Measurements from ENCODE around the gene MRM2.

The MRM2 gene

GRCh38 chr7:2199528-2199927 is 42.5 kb downstream of the MRM2 start:
- Histone ChIP-seq H3K27ac (ENCODE audit: insufficient read depth, low read depth, low read length, poor library complexity, severe bottlenecking) (no peak overlapping the region), H3K36me3 (ENCODE audit: control insufficient read depth, insufficient read depth, low read length) (peaks cover 5% of the 10 kb centered on the region), H3K9me3 (ENCODE audit: control insufficient read depth, low read length) (no peaks in the 10 kb centered on the region), H3K27me3 (ENCODE audit: control insufficient read depth, insufficient read depth, low read length, poor library complexity, severe bottlenecking) (no peaks in the 10 kb centered on the region), H3K4me1 (ENCODE audit: control insufficient read depth, insufficient read depth, low read length) (peaks cover 8% of the 10 kb centered on the region), H3K4me3 (ENCODE audit: insufficient read depth, low read depth, low read length) (no peak overlapping the region)
- WGBS, 2 experiments, result 90% methylated on average over 16 of the region's 16 CpGs

DNA sequence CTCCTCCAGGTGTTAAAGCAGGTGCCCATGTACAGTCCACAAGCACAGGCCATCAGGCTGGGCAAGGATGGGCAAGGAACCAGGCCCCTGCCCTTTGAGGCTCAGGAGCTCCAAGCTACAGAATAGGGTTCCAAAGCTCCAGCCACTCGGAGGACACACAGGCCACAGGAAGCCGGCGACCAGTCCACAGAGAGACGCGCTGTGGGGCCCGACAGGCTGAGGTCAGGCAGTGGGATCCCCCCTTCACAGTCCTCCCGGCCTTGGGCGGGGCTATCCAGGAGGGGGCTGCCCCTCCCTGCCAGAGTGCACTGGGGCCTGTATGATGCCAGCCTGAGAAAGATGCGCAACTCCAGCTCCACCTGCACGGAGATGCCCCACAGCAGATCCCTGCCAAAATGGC is 43.2 kb downstream of the MRM2 start:
- Histone ChIP-seq H3K9me3 (ENCODE audit: control insufficient read depth, low read length) (no peaks in the 10 kb centered on the region), H3K27ac (ENCODE audit: insufficient read depth, low read depth, low read length, poor library complexity, severe bottlenecking) (no peak overlapping the region), H3K27me3 (ENCODE audit: control insufficient read depth, insufficient read depth, low read length, poor library complexity, severe bottlenecking) (no peaks in the 10 kb centered on the region), H3K4me1 (ENCODE audit: control insufficient read depth, insufficient read depth, low read length) (peaks cover 8% of the 10 kb centered on the region), H3K4me3 (ENCODE audit: insufficient read depth, low read depth, low read length) (no peak overlapping the region), H3K36me3 (ENCODE audit: control insufficient read depth, insufficient read depth, low read length) (peaks cover 5% of the 10 kb centered on the region)
- 94 to 96% methylated on average over 10 of the region's 10 CpGs for WGBS, 2 experiments

DNA sequence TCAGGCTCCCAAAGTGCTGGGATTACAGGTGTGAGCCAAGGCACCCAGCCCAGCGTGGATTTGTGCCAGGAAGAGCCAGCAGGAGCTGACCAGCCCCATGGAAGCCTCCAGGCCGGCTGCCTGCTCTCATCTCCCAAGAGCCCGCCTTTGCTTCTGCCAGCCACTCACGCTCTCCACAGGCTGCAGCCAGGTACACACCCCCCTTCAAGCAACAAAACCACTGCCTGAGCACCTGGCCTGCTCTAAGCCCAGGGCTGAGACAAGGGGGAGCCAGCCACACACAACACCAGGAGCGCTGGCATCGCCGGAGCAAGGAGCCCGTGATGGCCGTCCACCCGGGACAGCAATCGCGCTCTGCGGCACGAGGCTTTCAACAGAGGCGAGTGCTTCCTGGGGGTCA is 43.8 kb downstream of the MRM2 start:
- Histone ChIP-seq H3K27ac (ENCODE audit: insufficient read depth, low read depth, low read length, poor library complexity, severe bottlenecking) (no peak overlapping the region), H3K27me3 (ENCODE audit: control insufficient read depth, insufficient read depth, low read length, poor library complexity, severe bottlenecking) (no peaks in the 10 kb centered on the region), H3K4me1 (ENCODE audit: control insufficient read depth, insufficient read depth, low read length) (peaks cover 5% of the 10 kb centered on the region), H3K4me3 (ENCODE audit: insufficient read depth, low read depth, low read length) (no peak overlapping the region), H3K9me3 (ENCODE audit: control insufficient read depth, low read length) (no peaks in the 10 kb centered on the region), H3K36me3 (ENCODE audit: control insufficient read depth, insufficient read depth, low read length) (peaks cover 5% of the 10 kb centered on the region)
- WGBS, 2 experiments, result 94 to 95% methylated on average over 15 of the region's 15 CpGs

DNA sequence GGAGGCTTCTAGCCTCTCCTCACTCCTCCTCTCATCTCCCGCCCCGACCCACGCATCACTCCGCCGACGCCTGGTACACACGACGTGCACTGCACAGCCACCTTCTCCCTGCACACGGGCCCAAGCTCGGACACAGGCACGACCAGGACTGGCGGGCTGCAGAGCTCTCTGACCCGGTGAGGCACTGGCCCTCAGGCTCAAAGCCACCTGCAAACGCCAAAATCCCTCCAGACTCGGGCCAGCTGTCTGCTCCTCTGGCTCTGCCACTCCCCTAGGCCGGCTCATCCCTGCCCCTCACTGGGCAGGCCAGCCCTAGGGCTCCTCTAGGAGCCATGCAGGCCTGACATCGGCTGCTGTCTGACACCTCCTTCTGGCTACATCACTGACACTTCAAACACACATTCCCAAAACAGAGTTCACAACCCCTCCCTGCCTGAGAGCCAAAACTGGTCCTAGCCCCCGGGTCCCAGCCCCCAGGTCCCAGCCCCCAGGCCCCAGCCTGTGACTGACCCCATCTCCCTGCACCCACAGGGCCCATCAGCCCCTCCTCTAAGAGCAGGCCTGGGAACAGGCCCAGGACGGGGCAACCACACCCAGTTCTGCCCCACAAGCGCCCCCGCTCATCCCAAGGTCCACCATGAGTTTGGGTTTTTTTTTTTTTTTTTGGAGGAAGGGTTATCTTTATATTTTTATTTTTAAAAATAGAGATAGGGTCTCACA is 44.4 kb downstream of the MRM2 start:
- H3K4me1 ChIP-seq (ENCODE audit: control insufficient read depth, insufficient read depth, low read length), result peaks cover 5% of the 10 kb centered on the region
- H3K27ac ChIP-seq (ENCODE audit: insufficient read depth, low read depth, low read length, poor library complexity, severe bottlenecking), result no peak overlapping the region
- 93 to 95% methylated on average over 20 to 21 of the region's 21 CpGs for WGBS, 2 experiments
- H3K36me3 ChIP-seq (ENCODE audit: control insufficient read depth, insufficient read depth, low read length), result peaks cover 5% of the 10 kb centered on the region
- no peak overlapping the region for H3K4me3 ChIP-seq (ENCODE audit: insufficient read depth, low read depth, low read length)
- no peaks in the 10 kb centered on the region for H3K9me3 ChIP-seq (ENCODE audit: control insufficient read depth, low read length)
- no peaks in the 10 kb centered on the region for H3K27me3 ChIP-seq (ENCODE audit: control insufficient read depth, insufficient read depth, low read length, poor library complexity, severe bottlenecking)

DNA sequence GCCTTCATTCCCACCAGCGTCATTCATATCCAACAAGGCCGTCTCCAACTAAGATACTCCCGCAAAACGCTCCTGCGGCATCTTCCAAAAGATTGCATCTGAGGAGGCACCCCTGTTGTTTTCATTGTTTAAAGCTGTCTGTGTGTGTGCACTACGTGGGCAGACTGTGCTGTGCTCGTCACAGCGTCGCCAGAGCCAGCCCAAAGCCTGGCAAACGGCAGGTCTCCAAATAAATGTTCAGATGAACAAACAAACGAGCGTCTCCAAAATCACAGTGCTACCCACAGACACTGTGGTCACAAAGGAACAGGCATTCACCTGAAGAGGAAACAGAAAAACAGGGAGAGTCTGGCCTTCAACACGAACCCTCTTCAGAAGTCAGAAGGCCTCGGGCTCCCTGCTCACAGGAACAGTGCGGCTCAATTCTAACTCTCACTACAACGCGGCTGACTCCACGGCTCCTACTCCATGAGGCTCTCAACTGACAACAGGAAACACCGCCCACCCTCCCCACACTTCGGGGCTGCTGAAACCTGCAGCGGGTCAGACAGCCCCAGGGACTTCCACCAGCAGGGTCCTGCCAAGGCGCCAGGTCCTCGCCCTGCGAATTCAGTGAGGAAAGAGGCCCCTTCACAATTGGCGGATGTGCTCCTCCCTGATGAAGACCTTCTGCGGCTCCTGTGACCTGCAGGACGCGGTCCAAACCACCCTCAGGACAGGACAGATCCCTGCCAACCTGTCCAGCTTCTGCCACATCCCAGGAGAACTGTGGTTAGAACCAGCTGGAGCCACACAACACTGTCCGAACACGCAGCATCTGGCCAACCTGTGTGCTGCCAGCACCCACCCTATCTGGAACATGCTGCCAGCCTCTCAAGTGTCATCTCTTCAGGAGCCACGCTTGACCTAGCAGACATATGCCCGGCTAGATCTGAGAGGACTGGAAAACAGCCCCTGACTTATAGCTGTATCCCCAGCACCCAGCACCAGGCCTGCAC is 45.3 kb downstream of the MRM2 start:
- Histone ChIP-seq H3K36me3 (ENCODE audit: control insufficient read depth, insufficient read depth, low read length) (peaks cover 5% of the 10 kb centered on the region), H3K9me3 (ENCODE audit: control insufficient read depth, low read length) (no peaks in the 10 kb centered on the region), H3K27me3 (ENCODE audit: control insufficient read depth, insufficient read depth, low read length, poor library complexity, severe bottlenecking) (no peaks in the 10 kb centered on the region), H3K4me3 (ENCODE audit: insufficient read depth, low read depth, low read length) (no peak overlapping the region), H3K4me1 (ENCODE audit: control insufficient read depth, insufficient read depth, low read length) (peaks cover 5% of the 10 kb centered on the region), H3K27ac (ENCODE audit: insufficient read depth, low read depth, low read length, poor library complexity, severe bottlenecking) (no peak overlapping the region)
- 92 to 93% methylated on average over 32 of the region's 32 CpGs for WGBS, 2 experiments

GRCh38 chr7:2195400-2196246 is 46.4 kb downstream of the MRM2 start:
- Histone ChIP-seq H3K27ac (ENCODE audit: insufficient read depth, low read depth, low read length, poor library complexity, severe bottlenecking) (no peak overlapping the region), H3K4me1 (ENCODE audit: control insufficient read depth, insufficient read depth, low read length) (peaks cover 5% of the 10 kb centered on the region), H3K4me3 (ENCODE audit: insufficient read depth, low read depth, low read length) (no peak overlapping the region), H3K9me3 (ENCODE audit: control insufficient read depth, low read length) (no peaks in the 10 kb centered on the region), H3K36me3 (ENCODE audit: control insufficient read depth, insufficient read depth, low read length) (peaks cover 5% of the 10 kb centered on the region), H3K27me3 (ENCODE audit: control insufficient read depth, insufficient read depth, low read length, poor library complexity, severe bottlenecking) (no peaks in the 10 kb centered on the region)
- 95 to 97% methylated on average over 13 of the region's 13 CpGs for WGBS, 2 experiments

DNA sequence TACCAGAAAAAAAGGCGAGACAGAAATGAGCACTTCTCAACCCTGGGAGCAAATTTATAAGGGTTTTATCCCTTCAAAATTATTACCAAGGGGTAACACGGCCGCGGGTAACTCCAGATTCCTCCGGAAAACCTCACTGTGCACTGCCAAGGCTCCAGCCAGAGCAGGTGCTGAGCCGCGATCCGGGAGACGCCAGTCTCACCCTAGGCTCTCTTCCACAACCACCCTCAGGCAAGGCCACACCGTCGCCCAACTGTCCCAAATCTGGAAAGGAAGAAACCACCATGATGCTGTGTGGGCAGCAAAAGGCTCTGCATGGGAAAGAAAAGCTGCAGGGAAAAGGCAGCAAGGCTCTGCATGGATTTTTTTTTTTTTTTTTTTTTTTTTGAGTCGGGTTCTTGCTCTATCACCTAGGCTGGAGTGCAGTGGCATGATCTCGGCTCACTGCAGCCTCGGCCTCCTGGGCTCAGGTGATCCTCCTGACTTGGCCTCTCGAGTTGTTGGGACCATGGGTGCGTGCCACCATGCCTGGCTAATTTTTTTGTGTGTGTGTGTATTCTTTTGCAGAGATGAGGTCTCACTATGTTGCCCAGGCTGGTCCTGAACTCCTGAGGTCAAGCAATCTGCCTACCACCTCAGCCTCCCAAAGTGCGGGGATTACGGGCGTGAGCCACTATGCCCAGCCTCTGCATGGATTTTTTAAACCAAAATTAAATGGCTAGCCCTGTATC is 48.3 kb downstream of the MRM2 start:
- H3K4me3 ChIP-seq (ENCODE audit: insufficient read depth, low read depth, low read length), result no peak overlapping the region
- H3K9me3 ChIP-seq (ENCODE audit: control insufficient read depth, low read length), result no peaks in the 10 kb centered on the region
- peaks cover 5% of the 10 kb centered on the region for H3K36me3 ChIP-seq (ENCODE audit: control insufficient read depth, insufficient read depth, low read length)
- H3K27me3 ChIP-seq (ENCODE audit: control insufficient read depth, insufficient read depth, low read length, poor library complexity, severe bottlenecking), result no peaks in the 10 kb centered on the region
- H3K27ac ChIP-seq (ENCODE audit: insufficient read depth, low read depth, low read length, poor library complexity, severe bottlenecking), result no peak overlapping the region
- H3K4me1 ChIP-seq (ENCODE audit: control insufficient read depth, insufficient read depth, low read length), result peaks cover 5% of the 10 kb centered on the region
- WGBS, 2 experiments, result 85 to 88% methylated on average over 19 of the region's 19 CpGs

DNA sequence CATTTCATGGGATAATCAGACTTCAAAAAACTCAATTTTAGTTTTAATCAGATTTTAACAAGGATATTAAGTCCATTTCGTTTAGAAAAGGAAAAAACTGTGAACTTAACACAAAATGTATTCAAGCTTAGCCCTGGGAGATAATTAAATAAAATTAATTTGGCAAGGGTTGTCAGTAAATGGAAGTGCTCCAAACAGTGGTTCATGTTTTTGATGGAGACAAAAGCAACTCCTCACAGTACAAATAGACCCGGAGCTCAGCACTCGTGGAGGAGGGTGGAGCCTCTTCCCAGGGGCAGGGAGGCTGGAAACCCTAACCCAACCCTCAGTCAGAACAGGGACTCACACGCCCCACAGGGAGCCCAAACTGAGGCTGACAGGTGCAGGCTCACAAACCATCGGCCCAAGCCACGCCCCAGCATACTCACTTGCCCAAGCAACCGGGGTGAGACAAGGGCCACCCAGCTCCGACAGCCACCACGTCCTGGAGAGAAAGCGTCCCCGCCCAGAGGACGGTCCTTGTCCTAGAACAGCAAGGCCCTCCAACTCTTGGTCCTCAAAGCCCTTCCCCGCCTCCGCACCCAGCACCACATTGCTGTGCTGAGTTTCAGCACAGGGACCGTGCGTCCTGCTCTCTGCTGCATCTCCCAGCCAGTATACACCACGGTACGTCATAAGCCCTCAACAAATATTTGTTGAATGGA is 49.0 kb downstream of the MRM2 start:
- Histone ChIP-seq H3K9me3 (ENCODE audit: control insufficient read depth, low read length) (no peaks in the 10 kb centered on the region), H3K27me3 (ENCODE audit: control insufficient read depth, insufficient read depth, low read length, poor library complexity, severe bottlenecking) (no peaks in the 10 kb centered on the region), H3K36me3 (ENCODE audit: control insufficient read depth, insufficient read depth, low read length) (peaks cover 5% of the 10 kb centered on the region), H3K4me3 (ENCODE audit: insufficient read depth, low read depth, low read length) (no peak overlapping the region), H3K27ac (ENCODE audit: insufficient read depth, low read depth, low read length, poor library complexity, severe bottlenecking) (no peak overlapping the region), H3K4me1 (ENCODE audit: control insufficient read depth, insufficient read depth, low read length) (peaks cover 5% of the 10 kb centered on the region)
- WGBS, 2 experiments, result 81 to 82% methylated on average over 17 to 18 of the region's 18 CpGs

DNA sequence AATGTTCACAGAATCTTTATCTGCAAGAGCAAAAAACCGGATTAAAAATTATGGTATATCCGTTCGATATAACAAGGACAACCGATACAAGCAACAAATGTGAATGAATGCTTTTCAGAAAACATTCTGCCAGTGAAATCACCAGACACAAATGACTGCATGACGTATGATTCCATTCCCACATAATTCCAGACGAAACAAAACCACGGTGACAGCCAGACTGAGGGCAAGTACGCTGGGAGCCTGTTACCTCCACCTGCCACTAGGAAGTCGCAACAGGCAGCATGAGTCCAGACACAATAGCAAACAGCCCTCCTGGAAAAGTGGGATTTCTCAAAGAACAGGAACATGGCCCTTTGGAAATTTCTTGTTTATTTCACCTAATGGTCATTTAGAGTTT is 51.0 kb downstream of the MRM2 start:
- Histone ChIP-seq H3K4me1 (ENCODE audit: control insufficient read depth, insufficient read depth, low read length) (peaks cover 5% of the 10 kb centered on the region), H3K4me3 (ENCODE audit: insufficient read depth, low read depth, low read length) (no peak overlapping the region), H3K27ac (ENCODE audit: insufficient read depth, low read depth, low read length, poor library complexity, severe bottlenecking) (no peak overlapping the region), H3K36me3 (ENCODE audit: control insufficient read depth, insufficient read depth, low read length) (peaks cover 5% of the 10 kb centered on the region), H3K9me3 (ENCODE audit: control insufficient read depth, low read length) (no peaks in the 10 kb centered on the region), H3K27me3 (ENCODE audit: control insufficient read depth, insufficient read depth, low read length, poor library complexity, severe bottlenecking) (no peaks in the 10 kb centered on the region)
- WGBS, 2 experiments, result 95 to 97% methylated on average over 9 of the region's 9 CpGs
